Measurements from ENCODE around the gene CGNL1.

Gene CGNL1, protein sequence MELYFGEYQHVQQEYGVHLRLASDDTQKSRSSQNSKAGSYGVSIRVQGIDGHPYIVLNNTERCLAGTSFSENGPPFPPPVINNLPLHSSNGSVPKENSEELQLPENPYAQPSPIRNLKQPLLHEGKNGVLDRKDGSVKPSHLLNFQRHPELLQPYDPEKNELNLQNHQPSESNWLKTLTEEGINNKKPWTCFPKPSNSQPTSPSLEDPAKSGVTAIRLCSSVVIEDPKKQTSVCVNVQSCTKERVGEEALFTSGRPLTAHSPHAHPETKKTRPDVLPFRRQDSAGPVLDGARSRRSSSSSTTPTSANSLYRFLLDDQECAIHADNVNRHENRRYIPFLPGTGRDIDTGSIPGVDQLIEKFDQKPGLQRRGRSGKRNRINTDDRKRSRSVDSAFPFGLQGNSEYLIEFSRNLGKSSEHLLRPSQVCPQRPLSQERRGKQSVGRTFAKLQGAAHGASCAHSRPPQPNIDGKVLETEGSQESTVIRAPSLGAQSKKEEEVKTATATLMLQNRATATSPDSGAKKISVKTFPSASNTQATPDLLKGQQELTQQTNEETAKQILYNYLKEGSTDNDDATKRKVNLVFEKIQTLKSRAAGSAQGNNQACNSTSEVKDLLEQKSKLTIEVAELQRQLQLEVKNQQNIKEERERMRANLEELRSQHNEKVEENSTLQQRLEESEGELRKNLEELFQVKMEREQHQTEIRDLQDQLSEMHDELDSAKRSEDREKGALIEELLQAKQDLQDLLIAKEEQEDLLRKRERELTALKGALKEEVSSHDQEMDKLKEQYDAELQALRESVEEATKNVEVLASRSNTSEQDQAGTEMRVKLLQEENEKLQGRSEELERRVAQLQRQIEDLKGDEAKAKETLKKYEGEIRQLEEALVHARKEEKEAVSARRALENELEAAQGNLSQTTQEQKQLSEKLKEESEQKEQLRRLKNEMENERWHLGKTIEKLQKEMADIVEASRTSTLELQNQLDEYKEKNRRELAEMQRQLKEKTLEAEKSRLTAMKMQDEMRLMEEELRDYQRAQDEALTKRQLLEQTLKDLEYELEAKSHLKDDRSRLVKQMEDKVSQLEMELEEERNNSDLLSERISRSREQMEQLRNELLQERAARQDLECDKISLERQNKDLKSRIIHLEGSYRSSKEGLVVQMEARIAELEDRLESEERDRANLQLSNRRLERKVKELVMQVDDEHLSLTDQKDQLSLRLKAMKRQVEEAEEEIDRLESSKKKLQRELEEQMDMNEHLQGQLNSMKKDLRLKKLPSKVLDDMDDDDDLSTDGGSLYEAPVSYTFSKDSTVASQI

DNA sequence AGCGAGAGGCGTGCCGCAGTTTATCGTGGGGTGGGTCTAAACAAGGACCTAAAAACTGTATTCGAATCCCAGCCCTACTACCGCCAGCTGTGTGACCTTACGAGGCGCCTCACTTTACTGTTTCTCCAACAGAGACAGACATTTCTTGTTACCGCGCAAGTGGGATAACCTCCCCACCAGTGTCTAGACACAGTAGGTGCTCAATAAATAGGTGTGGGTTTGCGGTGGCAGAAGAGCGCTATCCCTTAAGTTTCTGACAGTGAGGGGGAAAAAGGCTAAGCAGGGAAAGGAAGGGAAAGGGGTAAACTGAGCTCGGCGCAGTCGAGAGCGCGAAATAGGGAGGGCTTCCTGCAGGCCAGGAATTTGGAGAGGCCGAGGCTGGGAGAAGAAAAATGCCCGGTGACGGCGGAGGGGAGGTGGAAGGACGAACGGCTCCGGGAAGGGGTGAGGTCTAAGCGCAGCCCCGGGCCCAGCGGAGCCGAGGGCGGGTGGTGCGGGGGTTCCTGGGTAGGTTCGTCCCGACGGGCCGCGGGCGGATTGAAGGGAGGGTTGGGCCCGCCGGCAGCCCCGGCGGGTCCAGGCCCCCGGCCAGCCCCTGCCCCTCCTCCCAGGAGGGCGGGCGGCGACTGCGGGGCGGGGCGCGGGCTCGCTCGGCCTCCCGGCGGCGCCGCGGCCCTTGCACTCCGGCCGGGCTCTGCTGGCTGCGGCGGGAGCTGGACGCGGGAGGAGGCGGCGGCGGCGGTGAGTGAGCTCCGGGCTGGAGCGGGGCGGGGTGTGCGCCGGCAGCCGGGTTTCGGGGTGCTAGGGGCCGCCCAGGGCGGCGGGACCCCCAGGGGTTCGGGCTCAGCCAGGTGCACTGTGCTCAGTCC is at the start of gene CGNL1:
TSS of gene CGNL1 (plus strand) at position 679 of the 869 bp plus-strand sequence. CDS start 61,495 bp downstream, outside the sequence.
- no peak for DNase-seq

DNA sequence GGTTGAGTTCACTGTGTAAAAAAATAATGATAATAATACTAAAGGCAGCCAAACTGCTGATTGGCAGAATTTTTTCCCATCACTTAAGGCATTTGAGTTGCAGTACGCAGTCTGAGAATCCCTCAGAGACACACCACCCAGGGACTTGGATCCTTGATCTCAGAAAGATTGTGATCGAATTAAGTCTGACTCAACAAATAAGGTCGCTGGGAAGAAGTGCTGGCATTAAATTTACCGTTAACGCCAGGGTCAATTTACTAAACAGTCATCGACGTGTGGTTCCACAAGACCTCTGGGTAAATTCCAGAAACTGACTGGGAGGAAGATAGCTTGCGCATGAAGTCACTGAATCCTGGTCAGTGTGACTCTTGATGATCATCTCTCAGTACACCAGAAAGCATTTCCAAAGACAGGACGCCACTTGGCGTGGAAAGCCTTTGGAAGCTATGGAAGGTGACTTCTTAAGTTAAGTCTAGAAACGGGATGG is 48.3 kb upstream of the CGNL1 start:
- DNase-seq = no peak

DNA sequence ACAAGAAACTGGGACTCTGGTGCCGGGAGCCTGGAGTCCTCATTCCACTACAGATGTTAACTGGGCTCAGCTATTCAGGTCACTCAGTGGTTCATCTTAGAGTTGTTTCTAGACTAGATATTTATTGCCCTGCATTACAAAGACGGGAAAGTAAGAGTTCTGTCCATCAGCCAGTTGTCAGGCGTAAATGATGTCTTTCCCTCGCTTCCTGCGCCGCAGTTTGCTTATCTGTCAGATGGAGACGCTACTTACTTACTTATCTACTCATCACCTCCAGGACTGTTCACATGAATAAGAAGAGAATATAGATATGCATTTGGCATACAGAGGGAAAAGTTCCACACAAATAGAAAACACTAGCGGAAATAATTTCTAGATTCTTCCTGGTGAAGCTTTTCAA is 47.8 kb upstream of the CGNL1 start:
- DNase-seq = no peak

DNA sequence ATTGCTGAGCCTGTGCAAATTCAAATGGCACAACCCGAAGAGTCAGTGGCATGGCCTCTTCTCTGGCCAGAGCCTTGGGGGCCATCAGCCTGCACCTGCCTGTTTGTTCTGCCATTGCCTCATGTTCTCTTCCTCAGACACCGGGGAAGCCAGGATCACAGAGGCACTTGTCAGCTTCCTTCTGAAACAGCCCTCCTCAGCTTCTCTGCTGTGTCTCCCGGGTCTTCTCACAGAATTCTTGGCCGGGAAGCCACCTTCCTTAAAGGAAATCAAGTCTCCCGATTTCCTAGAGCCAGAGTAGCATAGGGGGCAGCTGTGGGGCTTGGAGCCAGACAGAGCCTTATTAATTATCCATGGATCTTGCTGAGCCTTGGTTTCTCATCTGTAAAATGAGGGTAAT is 47.4 kb upstream of the CGNL1 start:
- no peak for DNase-seq

DNA sequence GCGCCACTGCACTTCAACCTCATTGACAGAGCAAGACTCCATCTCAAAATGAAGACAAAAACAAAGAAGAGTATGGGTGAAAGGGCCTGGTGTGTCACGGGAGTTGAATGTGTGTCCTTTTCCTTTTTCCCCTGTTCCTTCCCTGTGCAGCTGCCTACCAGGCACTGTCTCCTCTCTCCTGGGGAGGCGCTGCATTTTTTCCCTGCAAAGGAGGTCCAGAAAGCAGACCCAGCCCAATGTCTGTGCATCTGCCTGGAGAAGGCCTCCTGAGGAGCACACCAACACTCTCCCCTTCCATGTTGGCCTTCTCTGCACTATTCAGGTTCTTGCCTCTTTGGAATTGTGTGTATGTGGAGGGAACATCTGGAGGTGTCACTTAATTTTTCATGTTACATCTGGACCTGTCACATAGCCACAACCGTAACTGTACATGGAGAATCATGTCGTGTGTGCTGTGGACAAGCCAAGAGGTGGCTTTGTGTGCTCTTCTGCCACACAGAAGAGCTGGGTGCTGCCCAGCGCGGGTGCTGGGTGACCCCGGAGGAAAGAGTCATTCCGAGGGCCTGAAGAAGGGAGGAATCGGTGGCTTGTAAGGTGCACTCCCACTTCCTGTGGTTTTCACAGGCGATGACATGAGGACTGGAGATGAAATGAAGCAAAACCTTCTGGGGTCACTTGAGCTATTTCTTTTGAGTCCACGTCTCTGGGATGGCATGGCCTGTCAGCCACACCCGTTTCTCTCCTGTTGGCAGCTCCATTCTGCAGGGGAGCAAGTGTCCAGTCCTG is 46.5 kb upstream of the CGNL1 start:
- DNase-seq = no peak

DNA sequence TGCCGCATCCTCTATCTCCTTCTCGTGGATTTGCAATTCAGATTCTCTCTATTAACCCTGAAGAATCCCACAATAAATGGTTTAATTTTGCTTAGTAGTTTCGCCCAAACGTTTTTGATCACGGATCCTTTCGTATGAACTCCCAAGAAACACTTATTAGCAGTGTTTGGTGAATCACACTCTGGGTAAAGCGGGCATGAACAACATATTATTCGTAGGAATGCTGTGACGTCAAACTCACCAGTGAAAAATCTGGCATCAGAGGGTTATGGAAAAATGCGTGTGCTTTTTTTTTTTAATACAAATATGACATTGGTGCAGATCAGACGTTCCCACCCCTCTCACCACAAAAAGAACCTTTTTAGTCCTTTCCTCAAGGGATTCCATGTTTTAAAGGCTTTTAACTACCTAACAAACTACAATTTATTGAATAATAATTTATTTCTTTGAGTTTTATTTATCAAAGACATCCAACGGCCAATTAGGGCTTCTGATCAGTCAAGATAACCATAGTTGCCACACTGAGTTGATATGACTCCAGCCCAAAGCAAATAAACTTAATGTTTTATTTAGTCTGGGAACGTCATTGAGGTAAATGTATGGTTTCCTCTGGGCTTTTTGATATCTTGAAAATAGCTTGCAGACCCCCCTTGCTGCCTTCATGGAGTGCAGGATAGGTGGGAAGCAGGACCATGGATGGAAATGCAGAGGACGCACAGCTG is 45.5 kb upstream of the CGNL1 start:
- DNase-seq = no peak

DNA sequence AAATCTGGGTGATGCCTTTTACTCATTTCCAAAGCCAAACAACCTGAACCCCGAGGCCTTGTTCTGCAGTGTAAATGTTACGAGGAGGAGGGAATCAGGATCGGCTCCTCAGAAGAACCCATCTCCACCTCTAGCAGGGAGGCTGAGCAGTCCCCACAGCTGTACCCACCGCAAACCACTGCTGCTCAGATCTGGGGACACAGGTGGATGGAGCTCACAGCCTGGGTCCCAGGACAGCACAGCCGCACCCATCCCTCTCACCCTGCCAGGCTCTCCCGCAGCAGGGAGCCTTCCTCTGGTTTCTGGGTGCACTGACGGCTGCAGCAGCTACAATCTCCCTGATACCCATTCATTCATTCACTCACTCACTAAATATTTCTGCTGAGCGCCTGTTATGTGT is 44.0 kb upstream of the CGNL1 start:
- no peak for DNase-seq

DNA sequence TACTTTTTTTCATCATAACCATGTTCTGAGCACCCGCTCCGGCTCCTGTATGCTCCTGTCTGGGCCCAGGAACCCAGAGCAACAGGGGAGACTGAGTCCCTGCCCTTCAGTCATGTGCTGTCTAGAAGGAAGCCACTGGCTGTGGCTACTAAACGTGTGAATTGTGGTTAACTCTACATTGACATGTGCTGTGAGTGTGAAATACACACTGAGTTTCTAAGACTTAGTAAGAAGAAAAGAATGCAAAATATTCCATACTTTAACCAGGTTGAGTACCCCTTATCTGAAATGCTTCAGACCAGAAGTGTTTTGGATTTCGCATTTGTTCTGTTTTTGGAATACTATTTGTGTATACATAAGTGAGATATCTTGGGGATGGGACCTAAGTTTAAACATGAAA is 42.8 kb upstream of the CGNL1 start:
- DNase-seq = no peak

DNA sequence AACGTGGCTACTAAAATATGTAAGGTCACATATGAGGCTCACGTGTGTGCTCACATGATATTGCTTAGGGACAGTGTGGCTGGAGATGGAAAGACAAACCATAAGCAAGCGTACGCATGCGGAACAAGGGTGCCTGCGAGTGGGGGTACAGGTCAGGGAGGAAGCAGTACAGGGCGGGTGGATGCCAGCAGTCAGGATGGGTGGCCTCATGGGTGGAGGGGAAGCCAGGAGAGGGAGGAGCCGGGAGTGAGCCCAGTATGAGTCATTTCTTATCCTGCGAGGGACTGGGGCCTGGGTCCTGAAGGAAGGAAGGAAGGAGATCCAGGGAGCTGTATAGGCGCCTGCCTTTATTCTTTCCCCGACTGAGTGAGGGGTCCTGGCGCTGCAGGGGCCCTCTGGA is 42.0 kb upstream of the CGNL1 start:
- DNase-seq = no peak

DNA sequence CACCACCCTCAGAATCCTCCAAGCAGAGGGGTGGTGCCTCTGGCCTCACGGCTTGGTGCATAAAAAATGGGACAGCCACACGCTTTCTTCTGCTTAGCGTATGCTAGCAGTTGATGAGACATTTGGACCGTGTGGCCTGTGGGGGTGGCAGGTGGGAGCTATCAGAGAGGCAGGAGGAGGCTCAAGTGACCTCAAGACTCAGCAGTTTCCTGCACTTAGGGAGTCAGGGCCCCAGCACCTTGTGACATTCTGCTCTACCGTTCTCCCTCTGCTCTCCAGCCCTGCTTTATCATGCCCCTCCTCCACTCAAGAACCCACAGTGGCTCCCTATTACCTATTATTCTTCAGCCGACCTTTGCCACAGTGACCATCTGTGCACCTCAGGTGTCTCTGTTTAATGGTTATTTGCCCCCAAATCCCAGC is 41.0 kb upstream of the CGNL1 start:
- DNase-seq = no peak

DNA sequence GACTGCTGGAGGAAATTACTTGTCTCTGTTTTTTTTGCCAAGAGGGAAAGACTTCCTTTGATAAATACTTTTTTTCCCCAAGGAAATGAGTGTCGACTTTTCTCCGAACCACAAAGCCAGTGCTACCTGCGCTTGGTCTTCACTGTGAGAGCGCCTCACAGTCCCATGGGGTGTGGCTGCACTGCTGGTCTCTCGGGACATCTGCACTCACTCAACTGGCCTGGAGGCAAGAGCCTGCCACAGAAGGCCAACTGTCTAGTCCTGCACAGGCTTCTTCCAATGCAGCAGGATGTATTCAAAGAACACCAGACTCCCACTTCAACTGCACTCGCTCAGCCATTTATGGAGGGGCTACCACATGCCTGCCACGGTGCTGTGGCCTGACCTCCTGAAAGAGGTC is 40.6 kb upstream of the CGNL1 start:
- no peak for DNase-seq

DNA sequence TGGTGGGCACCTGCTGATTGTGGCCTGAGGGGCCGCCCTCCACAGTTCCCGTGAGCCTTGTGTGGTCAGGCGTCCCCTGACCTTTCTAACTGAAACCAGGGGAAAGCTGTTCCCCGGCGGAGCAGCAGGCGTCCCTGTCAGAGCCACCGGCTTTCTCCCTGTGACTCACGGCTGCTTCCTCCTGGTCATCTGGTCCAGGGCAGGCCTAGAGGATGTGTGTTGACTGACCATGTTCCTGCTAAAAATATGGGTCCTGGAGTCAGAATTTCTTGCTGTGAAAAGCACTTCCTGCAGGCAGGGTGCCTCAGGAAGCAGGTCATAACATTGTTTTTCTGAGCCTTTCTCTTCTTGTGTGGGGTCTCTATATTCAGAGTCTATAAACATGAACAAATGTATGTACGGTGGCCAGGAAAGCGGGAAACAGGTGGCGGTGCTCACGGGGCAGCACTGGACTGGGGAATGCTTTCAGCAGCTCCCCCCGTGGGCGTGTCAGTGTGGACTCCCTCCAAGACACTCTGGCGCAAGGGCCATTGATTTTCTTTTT is 38.4 kb upstream of the CGNL1 start:
- no peak for DNase-seq

DNA sequence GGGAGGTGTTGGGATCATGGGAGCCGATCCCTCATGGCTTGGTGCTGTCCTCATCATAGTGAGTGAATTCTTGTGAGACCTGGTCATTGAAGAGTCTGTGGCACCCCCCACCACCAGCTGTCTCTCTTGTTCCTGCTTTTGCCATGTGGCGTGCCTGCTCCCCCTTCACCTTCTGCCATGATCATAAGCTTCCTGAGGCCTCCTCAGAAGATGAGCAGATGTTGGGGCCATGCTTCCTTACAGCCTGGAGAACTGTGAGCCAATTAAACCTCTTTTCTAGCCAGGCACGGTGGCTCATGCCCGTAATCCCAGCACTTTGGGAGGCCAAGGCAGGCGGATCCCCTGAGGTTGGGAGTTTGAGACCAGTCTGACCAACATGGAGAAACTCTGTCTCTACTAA is 37.0 kb upstream of the CGNL1 start:
- no peak for DNase-seq

DNA sequence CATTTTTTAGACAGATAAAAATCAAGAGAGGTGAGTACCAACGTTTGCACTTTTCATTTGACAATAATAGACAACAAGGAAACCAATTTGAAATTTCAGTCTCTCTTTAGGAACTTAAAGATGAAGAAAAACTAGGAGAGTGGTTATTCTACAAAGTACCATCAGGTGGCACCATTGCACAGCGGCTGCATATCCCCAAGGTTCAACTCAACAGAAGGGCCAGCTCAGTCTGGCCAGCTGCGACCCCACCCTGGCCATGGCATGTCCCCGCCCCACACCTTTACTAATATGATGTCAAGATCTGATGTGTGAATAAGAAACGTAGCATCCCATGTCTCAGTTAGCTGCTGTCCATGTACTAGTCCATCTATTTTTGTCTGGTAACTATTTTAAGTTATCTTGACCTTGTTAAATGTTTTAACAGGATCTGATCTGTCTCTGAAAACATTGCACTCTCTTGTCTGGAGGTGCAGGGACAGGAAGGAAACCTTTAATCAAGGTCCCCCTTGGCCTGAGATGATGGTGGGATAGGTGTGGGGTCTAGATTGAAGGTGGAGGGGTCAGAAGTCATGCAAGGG is 35.5 kb upstream of the CGNL1 start:
- DNase-seq = peak; percentile 46

DNA sequence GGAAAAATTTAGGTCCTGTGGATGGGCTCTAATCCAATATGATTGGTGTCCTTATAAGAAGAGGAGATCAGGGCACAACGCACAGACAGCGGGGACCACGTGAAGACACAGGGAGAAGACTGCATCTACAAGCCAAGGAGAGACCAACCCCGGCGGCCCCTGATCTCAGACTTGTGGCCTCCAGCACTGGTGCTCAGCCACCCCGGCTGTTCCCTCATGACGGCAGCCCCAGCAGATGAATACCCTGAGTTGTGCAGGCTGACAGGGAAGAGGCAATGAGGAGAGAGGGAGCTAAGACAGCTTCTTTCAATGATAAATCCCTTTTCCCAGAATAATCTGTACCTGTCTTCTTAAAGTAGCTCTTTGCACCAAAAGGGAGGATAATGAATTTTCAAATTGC is 33.3 kb upstream of the CGNL1 start:
- no peak for DNase-seq

DNA sequence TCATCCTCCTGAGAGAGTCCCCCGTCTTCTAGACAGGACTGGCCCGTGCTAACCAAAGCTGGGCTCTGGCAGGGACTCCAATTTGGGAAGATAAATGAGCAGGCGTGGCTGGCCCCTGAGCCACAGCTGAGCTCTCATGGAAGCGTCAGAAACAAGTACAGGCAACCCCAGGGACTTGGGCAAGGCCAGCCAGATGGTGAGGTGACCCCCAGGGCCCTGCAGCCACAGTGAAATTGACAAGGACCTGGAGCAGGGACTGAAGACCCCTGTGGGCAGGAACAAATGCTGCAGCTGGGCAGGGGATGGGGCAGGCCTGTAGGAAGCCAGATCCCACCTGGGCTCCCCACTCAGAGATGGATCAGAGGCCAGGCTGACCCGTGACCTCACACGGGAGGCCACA is 32.8 kb upstream of the CGNL1 start:
- DNase-seq = no peak

DNA sequence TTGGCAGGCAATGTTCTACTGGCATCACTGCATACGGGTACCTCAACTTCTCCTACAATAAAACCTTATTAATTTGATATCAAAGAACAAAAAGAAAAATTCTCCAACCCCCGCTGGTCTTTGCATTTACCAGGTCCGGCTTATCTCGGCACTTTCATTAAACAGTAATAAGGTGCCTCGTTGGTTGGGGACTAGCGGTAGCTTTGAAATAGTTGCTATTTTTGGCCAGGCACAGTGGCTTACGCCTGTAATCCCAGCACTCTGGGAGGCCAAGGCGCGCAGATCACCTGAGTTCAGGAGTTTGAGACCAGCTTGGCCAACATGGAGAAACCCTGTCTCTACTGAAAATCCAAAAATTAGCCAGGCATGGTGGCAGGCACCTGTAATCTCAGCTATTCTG is 32.0 kb upstream of the CGNL1 start:
- DNase-seq = no peak

DNA sequence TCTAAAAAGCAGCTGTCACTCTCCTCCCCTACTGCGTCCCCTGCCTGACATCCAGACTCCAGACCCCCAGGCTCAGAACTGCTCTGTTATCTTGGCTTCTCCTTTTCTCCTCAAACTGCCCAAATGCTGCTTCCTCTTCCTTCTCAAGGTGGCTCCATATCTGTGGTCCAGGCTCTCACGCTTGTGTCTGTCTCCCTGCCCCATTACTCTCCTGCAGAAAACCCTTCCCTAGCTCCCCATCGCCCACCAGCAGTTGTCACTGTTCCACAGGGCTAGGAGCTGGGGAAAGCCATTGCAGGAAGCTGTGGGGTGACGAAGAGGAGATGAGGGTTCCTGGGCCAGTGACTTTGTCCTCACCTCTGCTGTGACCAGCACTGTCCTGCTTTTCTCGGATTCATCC is 30.7 kb upstream of the CGNL1 start:
- DNase-seq = no peak

DNA sequence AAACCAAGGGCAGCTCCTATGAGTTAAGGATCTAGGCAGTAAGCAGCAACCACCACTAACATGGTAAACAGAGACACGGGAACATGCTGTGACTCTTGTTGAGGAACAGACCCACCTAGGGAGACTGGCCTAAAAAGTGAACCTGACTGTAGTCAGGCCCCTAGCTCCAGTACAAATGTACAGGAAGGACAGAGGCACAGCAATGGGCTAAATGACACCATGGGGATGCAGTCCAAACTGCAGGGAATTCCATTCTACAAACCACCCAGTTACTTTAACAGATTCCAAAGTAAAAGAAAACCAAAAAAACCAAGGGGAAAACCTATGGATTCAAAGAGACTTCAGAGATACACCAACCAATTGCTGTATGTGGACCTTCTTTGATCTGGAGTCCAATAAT is 28.2 kb upstream of the CGNL1 start:
- DNase-seq = no peak

Data from activated CD4-positive, alpha-beta T cell treated with anti-CD3 and anti-CD28 coated beads, Interleukin-10, Interleukin-2, amounts not matched to agents 100 ng/mL and 50 ng/mL, durations not matched to agents 16 hours and 8 hours (primary cell).